Heart left ventricle (tissue), 16 donors: ENCODE measurements around the gene PAQR6. TPM values are rescaled to one million over a fixed set of nuclear protein-coding genes. Genes with fewer than 3 reads are reported as not detected.

ENCODE experiments used
- ATAC-seq, 4 donors: fragments of 200-7000 bp; cut with Tn5 transposase; one replicate each; pipeline ENCODE4 v1.9.1; 2020 to 2022; ENCODE audit warnings: moderate library complexity in 4 of 4, mild to moderate bottlenecking in 3 of 4, moderate number of reproducible peaks in 1 of 4
- DNase-seq, 5 donors: peaks; one replicate each; pipeline ENCODE4 v3.0.0-alpha.2; 2020
- H3K27ac ChIP-seq, 12 donors: fragments of 200-600 bp; sonication (generic) in 4 of 12; one replicate each; pipeline versions ENCODE4 v1.5.0 to v1.8.0; 2016 to 2022; ENCODE audit warnings: mild to moderate bottlenecking in 2 of 12
- H3K27me3 ChIP-seq, 9 donors: fragments of 200-600 bp; sonication (generic) in 2 of 9; one replicate each; pipeline versions ENCODE4 v1.5.1 to v1.8.0; 2016 to 2022; ENCODE audit warnings: mild to moderate bottlenecking in 3 of 9
- H3K36me3 ChIP-seq, 9 donors: fragments of 200-600 bp; sonication (generic) in 2 of 9; one replicate each; pipeline versions ENCODE4 v1.5.0 to v1.8.0; 2018 to 2022; ENCODE audit warnings: mild to moderate bottlenecking in 2 of 9
- H3K4me1 ChIP-seq, 12 donors: fragments of 200-600 bp; sonication (generic) in 4 of 12; one replicate each; pipeline versions ENCODE4 v1.5.0 to v1.8.0; 2016 to 2022; ENCODE audit warnings: mild to moderate bottlenecking in 3 of 12
- H3K4me3 ChIP-seq, 12 donors: fragments of 200-600 bp; sonication (generic) in 4 of 12; one replicate each; pipeline versions ENCODE4 v1.5.0 to v1.8.0; 2017 to 2022; ENCODE audit warnings: mild to moderate bottlenecking in 9 of 12, moderate library complexity in 4 of 12
- H3K9me3 ChIP-seq, 12 donors: fragments of 200-600 bp; sonication (generic) in 4 of 12; one replicate each; pipeline versions ENCODE4 v1.5.0 to v1.8.0; 2016 to 2022; ENCODE audit warnings: mild to moderate bottlenecking in 1 of 12
- CTCF ChIP-seq, 12 donors: fragments of 200-600 bp; sonication (generic) in 4 of 12; IDR thresholded peaks; one replicate each; pipeline versions ENCODE4 v1.5.0 to v1.8.0; 2018 to 2022; ENCODE audit warnings: antibody characterized with exemption in 12 of 12, mild to moderate bottlenecking in 5 of 12
- POLR2A ChIP-seq, 2 donors: fragments of 450-650 bp; IDR thresholded peaks; one replicate each; pipeline ENCODE4 v1.6.1; 2017; ENCODE audit warnings: antibody characterized with exemption in 2 of 2, mild to moderate bottlenecking in 2 of 2, moderate library complexity in 2 of 2
- WGBS, 4 donors: extraction: QIAGEN DNeasy Blood & Tissue Kit in 2 of 4; methylation state at CpG; one replicate each; pipeline versions ENCODE4 v1.1.5 to v1.1.7; 2013 to 2018; 5-methylcytosine and 5-hydroxymethylcytosine counted together
- intact Hi-C, 10 donors: fragments of 100-400 bp; cut with DNase I; formaldehyde crosslinking; loops; one replicate each; pipeline versions ENCODE4 v1.11.1 to v1.14.2; 2022
- polyA plus RNA-seq, 2 donors: library from polyadenylated mRNA; stranded (reverse); fragments of 200-250 nt; gene quantifications; one replicate each; pipeline ENCODE4 v1.2.3, GENCODE V29; 2013
- total RNA-seq, 9 donors: library from RNA; depleted of rRNA in 2 of 9; stranded (reverse); fragments of >200 nt in 2 of 9; fragmentation: NEBNext Ultra II Directional in 3 of 9; extraction: Animal tissue kit (Norgen Biotek cat#: 25700) in 3 of 9; gene quantifications; one replicate each; pipeline versions ENCODE4 v1.1.0 to v1.2.4, GENCODE V29; 2016 to 2023
- donor health status: ischemic (EF 13 %, LVEDD 7.1; RV severe dilation, severe dysfunction).
- donor health status: healthy with polysubstance abuse.
- donor health status: DM: no; HTN: yes; CAD: no.
- donor health status: DM: no; HTN: no; CAD: no.
- donor health status: ischemic (EF 25% LVEDD 6.9; RV normal size, moderate dysfunction).
- donor health status: ischemic (EF 25% LVEDD 5.7; RV mildly dilated, moderate dysfunction).
- donor health status: healthy.
- donor health status: DM: yes; HTN: yes; CAD: no.
- donor health status: ischemic (EF 35%, LVEDD 5.7; RV mildly dilated, moderate dysfunction).
- donor health status: nonischemic (EF 11% LVEDD 7.7; RV severe dilation, severe dysfunction).
- donor health status: DM: yes; HTN: yes; CAD: no.
- donor health status: PGD.
- donor health status: ischemic (EF 29% LVEDD 5.4; RV normal size, mild dysfunction).
- donor health status: nonischemic (EF 23%, LVEDD 6.1; RV moderate dilation, normal function).

PAQR6 gene
- total and polyA plus RNA-seq, 11 donors, result 0.26 to 1.9 (median 0.90) TPM; not detected in 2

- DNase-seq, result peak; percentile 98 to 99 (median 98)
- peak; percentile 88 to 92 (median 88) for ATAC-seq
- H3K9me3 ChIP-seq, result no peaks in the 10 kb centered on the region
- 0 to 1% (median 0%) methylated on average over 44 to 50 of the region's 50 CpGs for WGBS, 4 donors
- H3K27ac ChIP-seq, result peak within 1 kb of the TSS; percentile 84 to 98 (median 92)
- peaks cover 0 to 28% (median 21%) of the 10 kb centered on the region in 9 donors for H3K36me3 ChIP-seq
- TF ChIP-seq POLR2A (IDR thresholded peaks at IDR 0.05) (peak; percentile 59 to 91), CTCF (IDR thresholded peaks at IDR 0.05) (no peak)
- H3K27me3 ChIP-seq, result no peaks in the 10 kb centered on the region
- intact Hi-C loops, result loop anchor here in 2 of 10 donors (1.0 to 2.0 kb wide), 2 partner anchors 56 kb away; partner anchors contain the start of genes CCT3 (in 2 of the 2) and TSACC (in 2 of the 2)
- peak within 1 kb of the TSS; percentile 68 to 100 (median 84) for H3K4me3 ChIP-seq
- peaks cover 5 to 59% (median 30%) of the 10 kb centered on the region in 12 donors for H3K4me1 ChIP-seq
Measured at GRCh38 chr1:156282479-156283222, 34.8 kb upstream of the PAQR6 start, which contains the start of gene SMG5. TSS of gene SMG5 (minus strand) at chr1:156282825. CDS start at chr1:156282680, 145 bp downstream.

GRCh38 chr1:156281693-156282478 lies 34.0 kb upstream of the PAQR6 start:
- H3K4me1 ChIP-seq, result peaks cover 5 to 67% (median 30%) of the 10 kb centered on the region in 12 donors
- peak overlapping the region; percentile 68 to 100 (median 84) for H3K4me3 ChIP-seq
- TF ChIP-seq CTCF (IDR thresholded peaks at IDR 0.05), result no peak
- no peak for TF ChIP-seq POLR2A (IDR thresholded peaks at IDR 0.05)
- DNase-seq, result peak in 2 of 5 donors; percentile 33 to 39
- peak overlapping the region; percentile 84 to 98 (median 92) for H3K27ac ChIP-seq
- WGBS, 4 donors, result 4 to 8% (median 6%) methylated on average over 22 of the region's 22 CpGs
- intact Hi-C loops, result loop anchor here in 1 of 10 donors (2.0 kb wide), 1 partner anchor 57 kb away; the partner anchor contains the start of genes CCT3 and TSACC
- peaks cover 0 to 36% (median 29%) of the 10 kb centered on the region in 9 donors for H3K36me3 ChIP-seq
- no peaks in the 10 kb centered on the region for H3K27me3 ChIP-seq
- peak in 2 of 4 donors; percentile 13 to 22 for ATAC-seq
- no peaks in the 10 kb centered on the region for H3K9me3 ChIP-seq

GRCh38 chr1:156281281-156281680 lies 33.4 kb upstream of the PAQR6 start:
- peak in 2 of 12 donors; percentile 28 to 29 for TF ChIP-seq CTCF (IDR thresholded peaks at IDR 0.05)
- TF ChIP-seq POLR2A (IDR thresholded peaks at IDR 0.05), result peak in 1 of 2 donors; percentile 44
- no peaks in the 10 kb centered on the region for H3K27me3 ChIP-seq
- DNase-seq (peak in 4 of 5 donors; percentile 71 to 88 (median 82)), ATAC-seq (peak; percentile 81 to 92 (median 85))
- H3K36me3 ChIP-seq, result peaks cover 0 to 42% (median 30%) of the 10 kb centered on the region in 9 donors
- no peaks in the 10 kb centered on the region for H3K9me3 ChIP-seq
- intact Hi-C loops, result no loop called here
- WGBS, 4 donors, result 14 to 19% (median 18%) methylated on average over 8 of the region's 8 CpGs
- H3K4me3 ChIP-seq, result peak overlapping the region; percentile 68 to 100 (median 84)
- peak overlapping the region; percentile 27 to 98 (median 92) for H3K27ac ChIP-seq
- peaks cover 5 to 69% (median 30%) of the 10 kb centered on the region in 12 donors for H3K4me1 ChIP-seq
